Measurements from ENCODE around the gene NAT10.

Gene NAT10

GRCh38 chr11:34155057-34155756 lies 49.8 kb downstream of the NAT10 start:
- no peak overlapping the region for H3K4me3 ChIP-seq (ENCODE audit: low read length)
- no peak for TF ChIP-seq CTCF (conservative IDR thresholded peaks at IDR 0.05; ENCODE audit: low read depth, low read length)
- no peak for DNase-seq (ENCODE audit: low read depth)

GRCh38 chr11:34155757-34156062 lies 50.3 kb downstream of the NAT10 start:
- no peak for DNase-seq (ENCODE audit: low read depth)
- no peak for TF ChIP-seq CTCF (conservative IDR thresholded peaks at IDR 0.05; ENCODE audit: low read depth, low read length)
- H3K4me3 ChIP-seq (ENCODE audit: low read length), result no peak overlapping the region

- DNase-seq (ENCODE audit: low read depth), result no peak
- TF ChIP-seq CTCF (conservative IDR thresholded peaks at IDR 0.05; ENCODE audit: low read depth, low read length), result no peak
- H3K4me3 ChIP-seq (ENCODE audit: low read length), result no peak overlapping the region
Measured at GRCh38 chr11:34157163-34157562, 51.7 kb downstream of the NAT10 start.

- DNase-seq (ENCODE audit: low read depth), result no peak
- TF ChIP-seq CTCF (conservative IDR thresholded peaks at IDR 0.05; ENCODE audit: low read depth, low read length), result no peak
- no peak overlapping the region for H3K4me3 ChIP-seq (ENCODE audit: low read length)
Measured at GRCh38 chr11:34158661-34159060, 53.2 kb downstream of the NAT10 start.

- no peak for DNase-seq (ENCODE audit: low read depth)
- no peak overlapping the region for H3K4me3 ChIP-seq (ENCODE audit: low read length)
- TF ChIP-seq CTCF (conservative IDR thresholded peaks at IDR 0.05; ENCODE audit: low read depth, low read length), result no peak
Measured at GRCh38 chr11:34160049-34160721, 54.8 kb downstream of the NAT10 start.

GRCh38 chr11:34160791-34161190 lies 55.4 kb downstream of the NAT10 start:
- no peak overlapping the region for H3K4me3 ChIP-seq (ENCODE audit: low read length)
- no peak for TF ChIP-seq CTCF (conservative IDR thresholded peaks at IDR 0.05; ENCODE audit: low read depth, low read length)
- DNase-seq (ENCODE audit: low read depth), result no peak

GRCh38 chr11:34161361-34161760 lies 55.9 kb downstream of the NAT10 start:
- no peak for DNase-seq (ENCODE audit: low read depth)
- no peak for TF ChIP-seq CTCF (conservative IDR thresholded peaks at IDR 0.05; ENCODE audit: low read depth, low read length)
- no peak overlapping the region for H3K4me3 ChIP-seq (ENCODE audit: low read length)
